ENCODE measurements around the gene PLXNA4.

DNA sequence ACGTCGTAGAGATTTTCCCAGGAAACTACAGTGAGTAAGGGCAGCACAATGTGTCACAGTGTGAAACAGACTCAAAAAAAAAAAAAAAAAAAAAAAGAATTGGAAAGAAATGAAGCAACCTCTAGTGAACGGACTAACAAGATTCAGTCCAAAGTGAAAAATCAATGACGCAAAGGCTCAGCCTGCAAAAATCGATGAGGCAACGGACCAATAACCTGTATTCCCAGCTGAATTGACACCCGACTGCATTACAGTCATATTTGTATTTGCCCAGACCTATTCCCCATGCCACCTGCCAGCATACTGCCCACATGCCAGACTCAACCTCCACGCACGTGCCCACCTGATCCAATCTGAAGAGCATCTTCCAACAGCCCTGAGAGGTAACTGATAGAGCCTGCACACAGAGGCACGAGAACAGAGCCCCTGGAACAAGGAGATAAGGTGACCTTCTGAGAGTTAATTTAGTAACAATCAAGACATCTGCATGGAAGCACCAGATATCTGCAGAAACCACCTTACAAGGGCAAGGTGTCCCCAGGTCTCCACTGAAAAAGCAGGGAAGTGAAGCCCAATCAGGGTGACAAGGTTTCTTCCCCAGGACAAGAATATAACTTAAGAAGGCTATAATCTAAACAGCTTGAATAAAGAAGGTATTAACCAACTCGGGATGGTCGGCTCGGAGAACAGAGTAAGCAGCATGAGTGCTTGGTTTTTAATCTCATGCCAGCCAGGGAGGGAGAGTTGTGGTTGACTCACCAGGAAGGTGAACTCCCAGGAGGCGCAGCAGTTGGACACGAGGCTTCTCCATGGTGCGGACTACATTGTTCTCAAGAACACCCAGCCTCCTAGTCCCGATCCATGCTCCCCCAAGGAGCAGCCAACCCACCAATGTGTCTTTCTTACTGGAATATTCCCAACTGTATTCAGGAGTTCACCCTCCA, 48.5 kb downstream of the PLXNA4 start:
- TF ChIP-seq POLR2A (IDR thresholded peaks at IDR 0.05; ENCODE audit: low read depth, low read length) (no peak), POLR2AphosphoS5 (IDR thresholded peaks at IDR 0.05; ENCODE audit: low read depth, low read length) (no peak), TAF1 (IDR thresholded peaks at IDR 0.05; ENCODE audit: low read depth, low read length) (no peak), SPI1 (IDR thresholded peaks at IDR 0.05; ENCODE audit: low read depth, low read length) (no peak), POU2F2 (IDR thresholded peaks at IDR 0.05; ENCODE audit: low read depth, low read length) (no peak)
